Common myeloid progenitor, CD34-positive (primary cell): ENCODE data around the gene CNN2.

Experiments used
- CTCF ChIA-PET: fragments of 350-600 bp; sonication (Branson Sonifier 250); formaldehyde crosslinking; loops from one replicate; lab custom pipeline; 2021; ENCODE audit warnings: antibody characterized with exemption; lab: Charles Lee
- POLR2A ChIA-PET: fragments of 350-600 bp; sonication (Branson Sonifier 250); formaldehyde crosslinking; loops from one replicate; lab custom pipeline; 2021; ENCODE audit warnings: antibody characterized with exemption; lab: Charles Lee
- DNase-seq, 3 donors: peaks; one replicate each; pipeline versions ENCODE4 v3.0.0 to v3.0.0-alpha.2; 2013
- H3K27ac ChIP-seq, 2 experiments: 1 replicate in 1 of 2; 2 replicates in 1 of 2; pipeline ENCODE4 v1.7.0; 2013; ENCODE audit warnings: inconsistent platforms in 2 of 2, low read length in 2 of 2, mild to moderate bottlenecking in 2 of 2, low read depth in 1 of 2, moderate library complexity in 1 of 2; ENCODE audit not compliant: severe bottlenecking in 2 of 2, insufficient read depth in 1 of 2, poor library complexity in 1 of 2
- H3K27me3 ChIP-seq, 5 experiments: replicated peaks in 2 of 5; 1 replicate in 3 of 5; 2 replicates in 2 of 5; pipeline versions ENCODE4 v1.6.1 to v1.7.0; 2013; ENCODE audit warnings: low read length in 4 of 5, mild to moderate bottlenecking in 2 of 5, moderate library complexity in 2 of 5, inconsistent platforms in 1 of 5; ENCODE audit not compliant: insufficient read depth in 5 of 5, control insufficient read depth in 4 of 5
- H3K36me3 ChIP-seq, 4 experiments: 1 replicate in 2 of 4; 2 replicates in 2 of 4; pipeline versions ENCODE4 v1.6.1 to v1.7.0; 2013; ENCODE audit warnings: low read length in 3 of 4, control low read depth in 1 of 4, mild to moderate bottlenecking in 1 of 4; ENCODE audit not compliant: control insufficient read depth in 4 of 4, insufficient read depth in 4 of 4
- H3K4me1 ChIP-seq, 4 experiments: 1 replicate in 3 of 4; 2 replicates in 1 of 4; pipeline versions ENCODE4 v1.6.1 to v1.7.1; 2013; ENCODE audit warnings: low read length in 3 of 4, mild to moderate bottlenecking in 3 of 4, control low read depth in 1 of 4, inconsistent platforms in 1 of 4, moderate library complexity in 1 of 4; ENCODE audit not compliant: control insufficient read depth in 4 of 4, insufficient read depth in 4 of 4; ENCODE audit errors: control extremely low read depth in 1 of 4
- H3K4me3 ChIP-seq, 7 experiments: 1 replicate in 4 of 7; 2 replicates in 3 of 7; pipeline versions ENCODE4 v1.5.1 to v1.7.0; 2013; ENCODE audit warnings: mild to moderate bottlenecking in 7 of 7, low read length in 6 of 7, moderate library complexity in 6 of 7, inconsistent platforms in 2 of 7, low read depth in 2 of 7, control low read depth in 1 of 7; ENCODE audit not compliant: insufficient read depth in 4 of 7, control insufficient read depth in 1 of 7; ENCODE audit errors: extremely low read depth in 1 of 7
- H3K9me3 ChIP-seq, 5 experiments: 1 replicate in 4 of 5; 2 replicates in 1 of 5; pipeline versions ENCODE4 v1.6.1 to v1.7.1; 2013; ENCODE audit warnings: low read length in 4 of 5, mild to moderate bottlenecking in 2 of 5, inconsistent platforms in 1 of 5, low read depth in 1 of 5, moderate library complexity in 1 of 5; ENCODE audit not compliant: control insufficient read depth in 4 of 5, insufficient read depth in 2 of 5; ENCODE audit errors: control extremely low read depth in 1 of 5
- WGBS: methylation state at CpG from one replicate; pipeline ENCODE4 v1.1.5; 2013; ENCODE audit not compliant: insufficient coverage; 5-methylcytosine and 5-hydroxymethylcytosine counted together

CNN2 gene

DNA sequence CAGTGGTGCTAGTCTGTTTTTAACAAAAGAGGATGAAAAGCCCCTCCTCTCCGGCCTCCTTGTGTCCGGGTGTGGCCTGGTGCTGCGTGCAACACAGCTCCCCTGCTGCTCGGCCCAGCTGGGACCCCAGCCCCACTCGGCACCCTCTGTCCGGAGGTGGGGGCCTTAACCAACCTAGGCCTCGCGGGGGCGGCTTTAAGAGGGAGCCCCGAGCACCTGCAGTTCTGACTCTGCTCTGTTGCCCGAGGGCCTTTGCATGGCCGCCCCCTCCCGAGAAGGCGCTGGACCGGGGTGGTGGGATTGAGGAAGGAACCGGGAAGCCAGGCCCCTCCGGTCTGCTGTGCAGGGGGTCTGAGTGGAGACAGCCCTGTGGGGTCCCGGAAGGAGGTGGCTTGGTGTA, 31.9 kb upstream of the CNN2 start:
- POLR2A ChIA-PET, result no interaction called here
- WGBS, result 97% methylated on average over 18 of the region's 18 CpGs
- Histone ChIP-seq H3K27me3 (peaks cover 0 to 39% (median 17%) of the 10 kb centered on the region in 5 experiments), H3K9me3 (no peaks in the 10 kb centered on the region), H3K36me3 (peaks cover 7 to 51% (median 27%) of the 10 kb centered on the region in 4 experiments), H3K4me1 (peaks cover 0 to 11% (median 10%) of the 10 kb centered on the region in 4 experiments), H3K27ac (no peak overlapping the region), H3K4me3 (no peak overlapping the region)
- DNase-seq, result no peak
- CTCF ChIA-PET, result no interaction called here

DNA sequence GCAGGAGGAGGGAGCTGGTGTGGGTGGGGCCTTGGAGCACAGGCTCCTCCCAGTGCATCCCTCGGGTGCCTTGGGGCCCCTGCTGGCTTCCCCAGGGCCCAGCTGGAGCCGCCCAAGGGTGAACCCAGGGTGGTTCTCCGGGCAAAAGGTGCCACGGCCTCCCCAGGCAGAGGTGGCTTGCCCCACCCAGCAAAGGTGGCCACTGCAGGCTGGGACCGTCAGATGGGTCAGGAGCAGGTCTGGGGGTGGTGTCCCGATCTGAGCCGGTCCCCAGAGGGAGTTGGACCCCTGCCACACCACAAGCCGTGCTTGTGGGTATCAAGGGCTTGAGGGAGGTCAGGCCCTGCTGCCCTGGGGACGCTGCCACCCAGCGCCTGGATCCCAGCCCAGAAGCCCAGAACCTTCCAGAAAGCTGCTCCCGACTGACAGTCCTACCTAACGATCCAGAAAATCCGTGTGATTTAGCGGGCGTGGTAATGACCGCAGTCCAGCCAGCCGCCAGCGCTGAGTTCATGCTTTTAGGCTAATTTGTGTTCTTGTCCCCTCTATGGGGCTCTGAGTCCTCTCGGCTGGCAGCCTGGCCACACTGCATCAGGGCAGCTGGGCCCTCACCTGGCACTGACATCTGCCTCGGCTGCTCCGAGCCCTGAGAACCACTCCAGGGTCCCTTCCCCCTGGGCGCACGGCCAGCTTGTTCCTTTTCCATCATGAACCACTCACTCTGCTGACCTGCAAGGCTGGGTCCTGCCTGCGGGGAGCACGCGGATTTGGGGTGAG, 31.2 kb upstream of the CNN2 start:
- no peak for DNase-seq
- no peak overlapping the region for H3K27ac ChIP-seq
- peaks cover 0 to 42% (median 18%) of the 10 kb centered on the region in 5 experiments for H3K27me3 ChIP-seq
- H3K36me3 ChIP-seq, result peaks cover 3 to 43% (median 23%) of the 10 kb centered on the region in 4 experiments
- no peaks in the 10 kb centered on the region for H3K9me3 ChIP-seq
- H3K4me3 ChIP-seq, result no peak overlapping the region
- CTCF ChIA-PET, result interaction anchor here (1.1 to 2.3 kb wide), 3 partner anchors 72 to 133 kb away, joined by 3 to 7 read pairs (median 3); no protein-coding TSS in a partner anchor
- 93% methylated on average over 20 of the region's 26 CpGs for WGBS
- peaks cover 0 to 12% (median 10%) of the 10 kb centered on the region in 4 experiments for H3K4me1 ChIP-seq
- POLR2A ChIA-PET, result no interaction called here

DNA sequence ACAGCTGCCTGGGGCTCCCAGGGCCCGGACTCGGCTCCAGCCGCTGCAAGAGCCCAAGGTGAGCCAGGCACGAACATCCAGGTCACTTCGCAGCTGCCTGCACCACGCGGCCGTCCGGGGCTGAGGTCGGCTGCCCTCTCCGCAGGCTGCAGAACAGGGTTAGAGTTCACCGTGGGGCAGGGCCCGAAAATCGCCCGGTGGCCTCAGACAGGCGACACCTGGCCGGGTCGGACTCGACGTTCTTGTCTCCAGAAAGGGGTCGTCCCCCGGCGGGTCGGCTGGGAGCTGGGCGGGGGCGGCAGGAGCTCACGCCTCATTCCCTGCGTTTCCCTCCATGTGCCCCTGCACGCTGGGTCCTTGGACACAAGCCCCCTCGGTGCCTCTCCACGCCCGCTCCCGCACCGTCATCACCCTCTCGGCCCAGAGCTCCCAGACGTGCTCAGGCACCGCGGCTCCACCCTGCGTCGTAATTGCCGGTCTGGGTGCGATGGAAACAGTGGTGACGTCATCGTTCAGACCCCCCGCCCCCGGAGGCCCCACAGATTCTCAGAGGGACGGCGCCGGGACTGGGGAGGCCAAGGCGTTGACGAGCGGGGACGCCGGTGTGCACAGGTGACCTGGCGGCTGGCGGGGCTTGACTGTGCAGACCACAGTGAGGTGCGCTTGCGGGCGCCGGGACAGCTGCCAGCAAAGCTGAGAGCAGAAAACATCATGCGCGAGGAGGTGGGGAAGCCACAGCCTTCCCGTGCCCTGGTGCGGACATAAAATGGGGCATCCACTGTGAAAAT, 30.2 kb upstream of the CNN2 start:
- CTCF ChIA-PET, result interaction anchor here (1.0 to 2.3 kb wide), 5 partner anchors 18 to 134 kb away, joined by 3 to 7 read pairs (median 3); no protein-coding TSS in a partner anchor
- Histone ChIP-seq H3K27ac (no peak overlapping the region), H3K27me3 (peaks cover 0 to 49% (median 20%) of the 10 kb centered on the region in 5 experiments), H3K4me1 (peaks cover 0 to 21% (median 19%) of the 10 kb centered on the region in 4 experiments), H3K36me3 (peaks cover 0 to 34% (median 15%) of the 10 kb centered on the region in 4 experiments), H3K4me3 (peak overlapping the region in 2 of 7 experiments; percentile 59 to 67), H3K9me3 (no peaks in the 10 kb centered on the region)
- POLR2A ChIA-PET, result interaction anchor here (0.9 kb wide), 1 partner anchor 24 kb away, joined by 4 read pairs; no protein-coding TSS in a partner anchor
- DNase-seq, result peak; percentile 61 to 87 (median 78)
- 18% methylated on average over 49 of the region's 64 CpGs for WGBS

DNA sequence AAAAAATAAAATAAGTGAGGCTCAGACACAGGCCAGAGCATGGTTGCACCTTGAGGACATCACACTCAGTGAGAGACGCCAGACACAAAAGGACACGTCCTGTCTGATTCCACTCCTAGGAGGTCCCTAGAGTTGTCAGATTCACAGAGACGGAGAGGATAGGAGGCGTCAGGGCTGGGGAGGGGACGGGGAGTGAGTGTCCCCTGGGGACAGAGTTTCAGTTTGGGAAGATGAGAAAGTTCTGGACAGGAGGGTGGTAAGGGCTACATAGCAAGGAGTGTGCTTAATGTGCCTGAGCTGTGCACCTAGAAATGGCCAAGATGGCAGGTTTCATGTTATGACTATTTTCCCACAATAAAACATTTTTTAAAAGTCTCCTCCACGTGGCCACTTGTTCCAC, 28.3 kb upstream of the CNN2 start:
- ChIA-PET CTCF (no interaction called here), POLR2A (no interaction called here)
- Histone ChIP-seq H3K27ac (no peak overlapping the region), H3K9me3 (no peaks in the 10 kb centered on the region), H3K27me3 (peaks cover 0 to 64% (median 20%) of the 10 kb centered on the region in 5 experiments), H3K4me1 (peaks cover 0 to 26% (median 22%) of the 10 kb centered on the region in 4 experiments), H3K4me3 (no peak overlapping the region), H3K36me3 (peaks cover 0 to 21% (median 8%) of the 10 kb centered on the region in 4 experiments)
- no peak for DNase-seq
- WGBS, result 38% methylated on average over 5 of the region's 6 CpGs

DNA sequence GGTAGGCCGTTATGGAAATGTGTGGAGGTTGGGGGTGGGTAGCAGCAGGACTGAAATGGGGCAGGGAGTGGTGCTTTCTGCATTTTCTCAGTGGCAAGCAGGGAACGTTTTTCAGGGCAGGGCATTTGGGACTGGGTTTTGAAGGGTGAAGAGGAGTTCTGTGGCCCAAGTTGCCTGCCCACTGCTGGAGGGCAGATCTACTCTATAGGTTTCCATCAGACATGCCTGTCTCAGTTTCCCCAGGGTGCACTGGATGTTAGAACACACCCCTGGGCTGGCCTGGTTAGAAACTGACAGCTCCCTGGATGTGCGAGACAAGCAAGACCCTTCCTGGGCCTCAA, 27.1 kb upstream of the CNN2 start:
- Histone ChIP-seq H3K27ac (no peak overlapping the region), H3K27me3 (peaks cover 0 to 73% (median 20%) of the 10 kb centered on the region in 5 experiments), H3K4me1 (peaks cover 0 to 26% (median 22%) of the 10 kb centered on the region in 4 experiments), H3K9me3 (no peaks in the 10 kb centered on the region), H3K36me3 (peaks cover 0 to 8% (median 5%) of the 10 kb centered on the region in 4 experiments), H3K4me3 (no peak overlapping the region)
- DNase-seq, result no peak
- ChIA-PET POLR2A (interaction anchor here (0.6 kb wide), 1 partner anchor 16 kb away, joined by 3 read pairs; no protein-coding TSS in a partner anchor), CTCF (interaction anchor here (1.9 kb wide), 1 partner anchor 21 kb away, joined by 7 read pairs; no protein-coding TSS in a partner anchor)
- 72% methylated on average over 3 of the region's 3 CpGs for WGBS

DNA sequence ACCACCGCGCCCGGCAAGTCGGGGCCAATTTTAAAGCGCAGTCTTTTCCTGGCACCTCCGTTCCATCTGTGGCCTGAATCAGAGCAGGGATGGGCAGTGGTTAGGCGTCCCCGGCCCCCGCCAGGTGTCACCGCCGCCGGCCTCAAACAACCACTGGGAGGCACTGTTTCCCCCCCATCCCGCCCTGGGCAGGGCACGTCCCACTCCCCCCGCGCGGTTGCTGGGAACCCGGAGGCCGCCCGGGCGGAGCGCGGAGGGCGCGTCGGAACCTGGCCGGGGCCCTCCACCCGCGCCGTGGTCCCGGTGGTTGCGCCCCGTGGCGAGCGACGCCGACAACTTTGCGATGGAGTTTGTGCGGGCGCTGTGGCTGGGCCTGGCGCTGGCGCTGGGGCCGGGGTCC, 26.3 kb upstream of the CNN2 start, which contains the start of gene GRIN3B:
GRIN3B (plus strand) TSS at position 325 of the 400 bp plus-strand sequence; CDS start at position 344, 19 bp downstream.
- H3K27me3 ChIP-seq, result peaks cover 0 to 73% (median 20%) of the 10 kb centered on the region in 5 experiments
- H3K4me3 ChIP-seq, result peak within 1 kb of the TSS in 5 of 7 experiments; percentile 7 to 52 (median 42)
- ChIA-PET POLR2A (no interaction called here), CTCF (interaction anchor here (1.0 to 1.9 kb wide), 3 partner anchors 20 to 60 kb away, joined by 3 to 7 read pairs (median 3); no protein-coding TSS in a partner anchor)
- peaks cover 0 to 2% (median under 1%) of the 10 kb centered on the region in 4 experiments for H3K36me3 ChIP-seq
- DNase-seq, result peak; percentile 64 to 78 (median 76)
- H3K27ac ChIP-seq, result no peak within 1 kb of the TSS
- H3K9me3 ChIP-seq, result no peaks in the 10 kb centered on the region
- peaks cover 0 to 26% (median 22%) of the 10 kb centered on the region in 4 experiments for H3K4me1 ChIP-seq
- WGBS, result under 1% methylated on average over 35 of the region's 43 CpGs
